ENCODE results near the gene MICAL3. TPM values are rescaled to one million over a fixed set of nuclear protein-coding genes. Genes with fewer than 3 reads are reported as not detected.

The MICAL3 gene
- polyA plus RNA-seq, 3 donors, result 0.23 to 0.84 TPM; not detected in 1

DNA sequence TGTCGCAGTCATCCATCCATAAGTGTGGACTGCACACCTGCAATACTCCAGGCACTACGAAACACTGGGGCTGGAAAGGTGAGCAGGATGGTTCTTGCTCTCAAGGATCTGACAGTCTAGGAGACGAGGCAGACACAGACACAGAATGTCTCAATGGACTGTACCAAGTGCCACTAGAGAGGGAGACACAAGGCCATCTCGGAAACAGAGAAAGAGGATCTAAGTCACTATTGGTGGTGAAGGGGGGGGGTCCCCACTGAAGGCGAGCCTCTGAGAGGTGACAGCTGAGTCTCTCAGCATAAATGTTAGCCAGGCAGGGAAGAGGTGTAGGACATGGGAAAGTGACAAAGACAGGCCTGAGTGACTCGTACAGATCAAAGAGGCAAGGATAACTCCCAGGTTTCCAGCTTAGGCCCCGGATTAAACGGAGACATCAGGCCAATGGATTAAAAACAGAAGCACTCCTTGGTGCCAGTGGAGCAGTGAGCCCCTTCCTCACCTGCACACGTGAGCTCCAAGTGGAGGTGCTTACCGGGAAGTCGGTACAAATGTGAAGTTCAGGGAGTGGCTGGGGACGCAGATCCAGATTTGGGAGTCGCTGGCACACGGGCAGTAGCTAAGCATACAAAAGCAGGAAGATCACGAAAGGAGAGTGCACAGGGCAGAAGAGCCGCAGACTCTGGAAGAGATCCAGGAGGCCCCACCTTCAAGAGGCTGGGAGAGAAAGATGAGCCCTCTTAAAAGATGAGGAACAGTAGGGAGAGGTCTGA, 117.2 kb downstream of the MICAL3 start:
- no peak for DNase-seq
- Histone ChIP-seq H3K27ac (ENCODE audit: low read depth in 1 of 2, low read length in 2 of 2) (no peak overlapping the region), H4K20me1 (ENCODE audit: insufficient read depth, low read length) (no peaks in the 10 kb centered on the region), H3K27me3 (ENCODE audit: control insufficient read depth in 2 of 2, insufficient read depth in 2 of 2, low read length in 2 of 2) (no peaks in the 10 kb centered on the region), H3K79me2 (ENCODE audit: insufficient read depth, low read length) (no peaks in the 10 kb centered on the region), H3K4me1 (ENCODE audit: control insufficient read depth in 1 of 2, insufficient read depth in 2 of 2, low read length in 2 of 2) (no peaks in the 10 kb centered on the region), H3K4me3 (replicated peaks in 1 of 3; ENCODE audit: low read depth in 2 of 3, low read length in 3 of 3) (no peak overlapping the region), H2AFZ (ENCODE audit: insufficient read depth, low read depth, low read length, poor library complexity, severe bottlenecking) (no peak overlapping the region), H3K4me2 (replicated peaks; ENCODE audit: extremely low read depth, low read length, poor library complexity, severe bottlenecking) (no peak overlapping the region), H3K9me3 (replicated peaks in 1 of 2; ENCODE audit: control insufficient read depth in 1 of 2, insufficient read depth in 1 of 2, low read length in 2 of 2) (no peaks in the 10 kb centered on the region), H3K36me3 (replicated peaks in 1 of 2; ENCODE audit: control insufficient read depth in 1 of 2, insufficient read depth in 2 of 2, low read length in 2 of 2) (no peaks in the 10 kb centered on the region), H3K9ac (ENCODE audit: insufficient read depth, low read length, poor library complexity, severe bottlenecking) (no peak overlapping the region)
- H3K9me3 Mint-ChIP-seq, result no peaks in the 10 kb centered on the region
- intact Hi-C loops (cut with micrococcal nuclease), result no loop called here
- H3K4me1 Mint-ChIP-seq, result no peaks in the 10 kb centered on the region
- 96% methylated on average over 15 of the region's 16 CpGs for WGBS (ENCODE audit: insufficient coverage)
- peak overlapping the region in 1 of 7 donors; percentile 30 for H3K27ac Mint-ChIP-seq
- no peaks in the 10 kb centered on the region for H3K36me3 Mint-ChIP-seq
- H3K27me3 Mint-ChIP-seq (ENCODE audit: low read depth in 3 of 3), result no peaks in the 10 kb centered on the region
- TF ChIP-seq, protein P1, sequence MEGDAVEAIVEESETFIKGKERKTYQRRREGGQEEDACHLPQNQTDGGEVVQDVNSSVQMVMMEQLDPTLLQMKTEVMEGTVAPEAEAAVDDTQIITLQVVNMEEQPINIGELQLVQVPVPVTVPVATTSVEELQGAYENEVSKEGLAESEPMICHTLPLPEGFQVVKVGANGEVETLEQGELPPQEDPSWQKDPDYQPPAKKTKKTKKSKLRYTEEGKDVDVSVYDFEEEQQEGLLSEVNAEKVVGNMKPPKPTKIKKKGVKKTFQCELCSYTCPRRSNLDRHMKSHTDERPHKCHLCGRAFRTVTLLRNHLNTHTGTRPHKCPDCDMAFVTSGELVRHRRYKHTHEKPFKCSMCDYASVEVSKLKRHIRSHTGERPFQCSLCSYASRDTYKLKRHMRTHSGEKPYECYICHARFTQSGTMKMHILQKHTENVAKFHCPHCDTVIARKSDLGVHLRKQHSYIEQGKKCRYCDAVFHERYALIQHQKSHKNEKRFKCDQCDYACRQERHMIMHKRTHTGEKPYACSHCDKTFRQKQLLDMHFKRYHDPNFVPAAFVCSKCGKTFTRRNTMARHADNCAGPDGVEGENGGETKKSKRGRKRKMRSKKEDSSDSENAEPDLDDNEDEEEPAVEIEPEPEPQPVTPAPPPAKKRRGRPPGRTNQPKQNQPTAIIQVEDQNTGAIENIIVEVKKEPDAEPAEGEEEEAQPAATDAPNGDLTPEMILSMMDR (IDR thresholded peaks at IDR 0.05), result no peak
- H3K4me3 Mint-ChIP-seq, result no peak overlapping the region

GRCh38 chr22:17905445-17905844, 118.9 kb downstream of the MICAL3 start:
- H3K36me3 Mint-ChIP-seq, result no peaks in the 10 kb centered on the region
- H3K4me3 Mint-ChIP-seq, result no peak overlapping the region
- Histone ChIP-seq H3K4me1 (ENCODE audit: control insufficient read depth in 1 of 2, insufficient read depth in 2 of 2, low read length in 2 of 2) (no peaks in the 10 kb centered on the region), H3K36me3 (replicated peaks in 1 of 2; ENCODE audit: control insufficient read depth in 1 of 2, insufficient read depth in 2 of 2, low read length in 2 of 2) (no peaks in the 10 kb centered on the region), H4K20me1 (ENCODE audit: insufficient read depth, low read length) (no peaks in the 10 kb centered on the region), H3K4me3 (replicated peaks in 1 of 3; ENCODE audit: low read depth in 2 of 3, low read length in 3 of 3) (no peak overlapping the region), H2AFZ (ENCODE audit: insufficient read depth, low read depth, low read length, poor library complexity, severe bottlenecking) (no peak overlapping the region), H3K27ac (ENCODE audit: low read depth in 1 of 2, low read length in 2 of 2) (no peak overlapping the region), H3K27me3 (ENCODE audit: control insufficient read depth in 2 of 2, insufficient read depth in 2 of 2, low read length in 2 of 2) (no peaks in the 10 kb centered on the region), H3K4me2 (replicated peaks; ENCODE audit: extremely low read depth, low read length, poor library complexity, severe bottlenecking) (no peak overlapping the region), H3K9ac (ENCODE audit: insufficient read depth, low read length, poor library complexity, severe bottlenecking) (no peak overlapping the region), H3K9me3 (replicated peaks in 1 of 2; ENCODE audit: control insufficient read depth in 1 of 2, insufficient read depth in 1 of 2, low read length in 2 of 2) (no peaks in the 10 kb centered on the region), H3K79me2 (ENCODE audit: insufficient read depth, low read length) (no peaks in the 10 kb centered on the region)
- no CpG with 5 or more reads among the region's 8 CpGs for WGBS (ENCODE audit: insufficient coverage)
- H3K27ac Mint-ChIP-seq, result no peak overlapping the region
- TF ChIP-seq, protein P1 (IDR thresholded peaks at IDR 0.05), result no peak
- DNase-seq, result no peak
- no peaks in the 10 kb centered on the region for H3K4me1 Mint-ChIP-seq
- H3K27me3 Mint-ChIP-seq (ENCODE audit: low read depth in 3 of 3), result peaks cover 0 to 1% (median 0%) of the 10 kb centered on the region in 3 donors
- intact Hi-C loops (cut with micrococcal nuclease), result no loop called here
- no peaks in the 10 kb centered on the region for H3K9me3 Mint-ChIP-seq

All from CD14-positive monocyte (primary cell).